NCI-H2029 treated with DMSO at 0.1 percent for 48 hours (cell line): ENCODE data around the gene COA8.

Experiments used
- DNase-seq: peaks from one replicate; lab custom pipeline; 2025; lab: John Stamatoyannopoulos, UW

Gene COA8

DNA sequence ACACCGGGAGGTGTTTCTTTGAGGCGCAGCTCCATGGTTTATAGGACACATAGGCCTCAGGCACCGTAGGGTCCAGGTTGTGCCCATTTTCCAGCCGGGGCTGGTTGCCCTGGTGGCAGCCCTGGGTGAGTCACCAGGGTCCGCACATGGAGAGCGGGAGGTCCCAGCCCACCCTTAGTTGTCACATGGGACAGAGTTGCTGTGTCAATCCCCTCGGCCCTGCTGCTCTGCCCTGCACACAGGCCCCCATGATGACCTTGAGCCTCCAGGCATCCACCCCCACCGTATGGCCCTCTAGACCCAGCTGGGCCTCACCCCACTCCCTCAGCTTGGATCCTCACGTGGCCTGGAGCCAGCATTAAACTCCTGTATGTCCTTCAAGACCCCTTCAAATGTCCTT is 26.1 kb upstream of the COA8 start:
- DNase-seq, result no peak

DNA sequence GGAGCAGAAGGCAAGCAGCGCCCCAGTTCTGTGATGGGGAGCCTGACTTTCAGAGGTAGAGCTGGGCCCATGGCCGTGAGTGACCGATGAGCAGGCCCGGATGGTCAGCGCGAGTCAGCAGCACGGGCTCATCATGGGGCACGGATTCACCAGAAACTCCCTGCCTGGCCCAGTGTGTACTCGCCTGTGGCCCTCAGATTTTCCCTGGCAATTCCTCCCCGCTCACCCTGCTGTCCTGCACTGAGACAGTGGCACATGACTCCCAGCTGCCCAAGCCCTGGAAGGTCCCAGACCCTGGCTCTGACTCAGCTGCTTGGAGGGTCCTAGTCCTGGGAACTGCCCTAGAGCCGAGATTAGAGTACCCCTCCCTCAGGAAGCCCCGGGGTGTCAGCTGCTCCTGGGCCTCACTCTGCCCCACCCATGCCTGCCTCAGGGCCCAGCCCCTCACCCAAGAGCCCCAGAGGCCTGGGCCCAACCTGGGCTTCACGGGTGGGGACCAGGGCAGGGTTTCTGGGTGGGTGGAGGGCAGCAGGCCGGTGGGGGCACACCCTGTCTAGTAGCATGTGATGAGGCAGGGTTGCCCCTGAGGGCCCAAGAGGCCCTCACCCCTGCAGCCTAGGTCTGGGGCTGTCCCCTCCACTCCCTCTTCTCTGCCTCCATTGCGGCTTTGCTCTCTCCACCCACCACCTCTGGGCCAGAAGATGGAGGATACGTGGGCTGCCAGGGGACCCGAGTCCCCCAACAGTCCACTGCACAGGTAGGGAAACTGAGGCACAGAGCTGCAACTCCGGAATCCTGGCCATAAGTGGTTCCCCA is 25.4 kb upstream of the COA8 start:
- DNase-seq, result no peak

DNA sequence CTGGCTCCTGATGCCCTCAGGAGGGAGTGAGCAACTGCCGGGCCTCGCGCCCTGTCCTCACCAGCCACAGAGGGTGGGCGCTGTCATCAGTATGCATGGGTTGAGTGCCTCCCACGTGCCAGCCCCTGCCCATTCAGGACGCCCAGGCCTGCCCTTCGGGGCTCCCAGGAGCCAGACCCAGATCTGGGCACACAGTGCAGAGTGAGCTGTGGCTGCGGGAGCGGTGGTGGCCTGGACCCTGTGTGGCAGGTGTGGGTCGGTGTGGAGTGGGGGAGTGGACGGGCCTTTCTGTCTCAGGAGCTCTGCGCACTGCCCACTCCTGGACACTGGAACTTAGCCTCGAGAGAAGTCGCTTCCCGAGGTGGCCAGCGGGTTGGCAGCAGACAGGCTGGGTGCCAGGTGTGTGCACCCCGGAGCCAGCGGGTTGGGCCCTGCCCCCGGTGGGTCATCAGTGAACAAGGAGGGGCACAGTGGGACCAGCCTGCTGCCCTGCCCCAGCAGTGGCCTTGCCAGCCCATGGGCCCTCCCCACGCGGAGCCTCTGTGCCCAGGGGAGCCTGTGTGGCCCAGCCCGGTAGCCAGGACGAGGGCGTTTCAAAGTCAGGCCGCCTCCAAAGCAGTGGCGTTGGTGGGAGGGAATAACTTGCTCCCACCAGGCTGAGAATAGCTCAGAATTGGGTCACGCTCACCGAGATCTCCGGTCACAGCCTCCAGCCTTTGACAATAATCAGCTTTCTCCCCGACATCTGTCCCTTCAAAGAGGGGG is 24.3 kb upstream of the COA8 start:
- no peak for DNase-seq

DNA sequence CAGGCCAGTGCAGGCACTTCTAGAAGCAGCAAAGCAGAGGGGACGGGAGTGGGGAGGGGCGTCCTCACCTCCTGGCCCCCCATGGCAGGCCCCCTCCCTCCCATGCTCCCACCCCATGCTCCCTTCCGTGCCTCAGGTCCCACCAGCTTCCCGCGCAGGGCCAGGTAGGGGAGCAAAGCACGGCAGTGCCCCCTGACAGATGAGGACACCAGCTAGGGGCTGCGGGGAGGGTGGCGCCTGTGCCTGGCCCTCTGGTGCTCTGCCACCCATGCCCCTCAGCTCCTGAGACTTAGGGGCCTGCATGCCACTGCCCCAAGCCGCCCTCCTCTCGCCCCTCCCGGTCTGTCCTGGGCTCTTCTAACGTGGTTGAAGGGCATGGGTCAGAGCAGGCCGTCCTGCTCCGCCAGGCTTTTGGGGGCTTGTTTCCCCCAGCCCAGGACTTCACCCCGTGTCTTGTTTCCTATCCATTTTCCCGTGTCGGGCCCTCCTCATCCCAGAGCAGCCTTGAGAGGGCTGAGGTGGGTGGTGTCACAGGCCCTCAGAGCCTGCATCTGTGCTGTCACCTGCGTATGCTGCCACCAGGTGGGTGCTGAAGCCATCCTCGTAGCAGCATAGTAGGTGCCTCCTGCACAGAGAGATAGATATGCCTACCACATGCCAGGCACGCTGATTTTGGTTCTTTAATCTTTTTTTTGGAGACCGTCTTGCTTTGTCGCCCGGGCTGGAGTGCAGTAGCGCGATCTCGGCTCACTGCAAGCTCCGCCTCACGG is 23.5 kb upstream of the COA8 start:
- DNase-seq, result no peak

DNA sequence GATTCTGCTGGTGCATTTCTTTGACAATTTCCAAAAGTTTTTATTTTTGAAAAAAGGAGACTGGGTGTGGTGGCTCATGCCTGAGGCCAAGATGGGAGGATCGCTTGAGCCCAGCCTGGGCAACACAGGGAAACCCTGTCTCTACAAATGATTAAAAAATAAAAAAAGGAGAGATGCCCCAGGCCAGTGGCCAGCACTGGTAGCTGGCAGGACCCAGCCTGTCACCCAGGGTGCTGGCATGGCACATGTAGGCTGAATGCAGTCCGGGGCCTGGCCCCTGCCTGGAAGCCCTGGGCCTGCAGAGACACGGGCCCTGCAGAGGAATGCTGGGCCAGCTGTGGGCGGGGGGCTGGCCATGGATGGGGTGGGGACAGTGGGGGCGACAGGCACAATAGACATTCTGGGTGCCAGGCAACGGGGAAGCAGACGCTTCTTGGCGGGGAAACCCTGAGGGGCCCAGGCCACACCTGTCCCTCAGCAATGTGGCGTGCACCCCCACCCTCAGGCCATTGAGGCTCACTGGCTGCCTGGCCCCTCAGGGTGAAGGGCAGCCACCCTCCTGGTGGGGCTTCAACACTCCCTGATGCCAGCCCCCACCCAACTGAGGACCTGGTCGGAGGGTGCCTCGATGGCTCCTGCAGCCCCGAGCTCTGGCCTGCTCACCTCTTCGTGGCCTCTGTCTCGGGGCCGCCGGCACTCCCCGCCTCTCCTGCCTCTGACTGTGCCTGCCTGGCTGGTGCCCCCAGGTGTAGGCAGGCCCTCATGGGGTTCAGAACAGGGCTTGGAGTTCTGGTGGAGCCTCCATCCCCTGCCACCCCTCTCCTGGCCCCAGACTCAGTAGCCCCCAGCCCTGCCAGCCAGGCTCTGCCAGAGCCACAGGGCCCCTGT is 21.7 kb upstream of the COA8 start:
- no peak for DNase-seq

DNA sequence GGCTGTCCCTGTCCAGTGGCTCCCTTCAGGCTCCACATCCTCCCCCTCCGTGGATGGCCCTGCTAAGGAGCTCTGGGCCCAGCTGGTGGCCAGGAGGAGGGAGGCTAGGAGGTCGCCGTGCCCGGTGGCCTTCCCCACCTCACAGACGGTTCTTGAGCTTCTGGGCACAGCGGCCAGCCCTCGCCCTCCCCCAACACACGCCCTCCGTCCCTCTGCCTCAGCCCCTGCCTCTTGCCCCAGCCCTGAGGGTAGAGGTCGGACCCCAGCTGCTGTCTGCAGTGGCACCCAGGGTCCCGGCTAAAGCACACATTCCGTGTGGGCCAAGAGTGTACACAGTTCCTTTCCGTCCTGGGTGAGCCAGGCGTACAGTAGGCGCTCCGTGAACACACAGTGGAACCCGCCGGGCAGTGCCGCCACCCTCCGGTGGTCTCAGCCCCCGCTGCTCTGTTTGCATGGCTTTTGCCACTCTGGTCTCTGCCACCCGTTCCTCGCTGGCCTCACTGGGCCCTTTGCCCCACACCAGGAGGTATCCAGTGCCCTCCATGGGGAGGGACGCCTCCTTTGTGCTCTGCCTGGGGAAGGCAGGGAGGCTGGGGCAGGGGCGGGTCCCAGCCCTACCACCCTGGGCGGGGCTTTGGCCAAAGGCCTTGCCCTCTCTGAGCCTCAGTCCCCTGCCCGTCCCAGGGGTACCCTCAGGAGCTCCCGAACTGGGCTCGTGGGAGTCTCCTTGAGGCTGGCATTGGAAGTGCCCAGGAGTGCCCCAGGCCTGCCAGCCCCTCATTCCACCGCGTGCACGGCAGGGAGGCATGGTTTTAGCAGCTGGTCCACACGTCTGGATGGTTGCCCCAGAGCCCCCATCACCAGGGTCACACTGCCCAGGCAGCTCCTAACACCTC is 20.8 kb upstream of the COA8 start:
- no peak for DNase-seq

DNA sequence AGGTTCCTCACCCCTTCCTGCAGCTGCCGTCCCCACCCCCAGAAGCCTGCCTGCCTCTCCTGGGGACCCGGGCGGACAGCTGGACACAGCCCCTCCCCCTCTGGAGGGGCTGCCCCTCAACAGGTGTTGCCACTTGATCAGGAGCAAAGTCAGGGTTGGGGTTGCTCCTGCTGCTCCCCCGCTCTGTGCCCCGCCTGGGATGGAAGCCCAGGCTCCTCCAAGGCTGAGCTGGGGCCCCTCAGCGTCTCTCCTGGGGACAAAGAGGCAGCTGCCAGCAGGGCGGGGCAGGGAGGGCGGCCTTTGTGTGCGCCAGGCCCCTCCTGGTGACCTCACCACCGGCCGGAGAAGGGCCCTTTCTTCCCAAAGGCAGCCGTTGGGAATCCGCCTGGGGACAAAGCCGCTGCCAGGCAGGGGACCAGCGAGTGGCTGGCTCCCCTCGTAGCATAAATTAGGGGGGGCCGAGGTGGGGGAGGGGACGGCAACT is 20.1 kb upstream of the COA8 start:
- DNase-seq, result no peak

DNA sequence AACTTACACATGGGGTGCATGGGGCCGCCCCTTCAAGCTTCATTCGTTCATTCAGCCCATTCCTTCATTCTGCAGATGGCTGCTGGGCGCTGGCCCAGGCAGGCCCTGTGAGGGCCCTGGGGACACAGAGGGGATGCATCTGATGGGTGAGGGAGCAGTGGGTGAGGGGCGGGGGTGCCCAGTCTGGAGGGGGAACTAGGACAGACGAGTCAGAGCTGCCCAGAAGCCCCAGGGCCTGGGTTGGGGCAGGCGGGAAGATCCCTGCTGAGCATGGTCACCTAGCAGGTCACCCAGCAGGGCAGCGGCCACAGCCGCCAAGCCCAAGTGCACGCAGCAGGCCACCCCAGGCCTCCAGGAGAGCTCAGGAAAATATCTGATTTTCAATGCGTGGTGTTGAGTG is 19.6 kb upstream of the COA8 start:
- DNase-seq, result no peak

DNA sequence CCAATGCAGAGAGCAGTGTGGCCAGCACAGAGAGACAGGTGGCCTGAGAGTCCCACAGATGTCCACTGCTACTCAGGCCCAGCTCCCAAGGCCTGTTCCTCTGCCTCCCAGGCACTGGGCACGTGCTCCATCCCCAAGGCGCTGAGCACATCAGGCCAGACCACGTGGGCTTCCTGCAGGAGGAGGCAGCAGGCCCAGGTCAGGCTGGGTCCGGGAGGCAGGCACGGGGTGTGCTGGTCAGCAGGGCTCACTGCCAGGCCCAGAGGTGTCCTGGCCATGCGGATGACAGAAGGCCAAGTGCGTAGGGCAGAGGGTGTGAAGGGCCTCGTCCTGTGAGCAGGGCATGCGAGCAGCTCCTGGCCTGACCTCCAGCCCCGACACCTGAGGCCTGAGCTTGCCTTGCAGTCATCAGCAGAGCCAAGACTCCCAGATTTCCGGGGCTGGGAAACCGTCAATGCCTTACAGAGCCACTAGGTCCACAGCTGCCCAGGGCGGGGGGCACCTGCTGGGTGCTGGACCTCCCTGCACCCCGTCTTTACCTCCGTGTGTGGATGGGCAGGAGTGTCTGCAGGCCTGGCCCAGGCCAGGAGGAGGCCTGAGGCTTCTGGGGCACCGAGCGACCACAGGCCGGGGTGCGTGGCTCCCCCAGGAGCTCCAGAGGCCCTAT is 18.9 kb upstream of the COA8 start:
- DNase-seq, result no peak

DNA sequence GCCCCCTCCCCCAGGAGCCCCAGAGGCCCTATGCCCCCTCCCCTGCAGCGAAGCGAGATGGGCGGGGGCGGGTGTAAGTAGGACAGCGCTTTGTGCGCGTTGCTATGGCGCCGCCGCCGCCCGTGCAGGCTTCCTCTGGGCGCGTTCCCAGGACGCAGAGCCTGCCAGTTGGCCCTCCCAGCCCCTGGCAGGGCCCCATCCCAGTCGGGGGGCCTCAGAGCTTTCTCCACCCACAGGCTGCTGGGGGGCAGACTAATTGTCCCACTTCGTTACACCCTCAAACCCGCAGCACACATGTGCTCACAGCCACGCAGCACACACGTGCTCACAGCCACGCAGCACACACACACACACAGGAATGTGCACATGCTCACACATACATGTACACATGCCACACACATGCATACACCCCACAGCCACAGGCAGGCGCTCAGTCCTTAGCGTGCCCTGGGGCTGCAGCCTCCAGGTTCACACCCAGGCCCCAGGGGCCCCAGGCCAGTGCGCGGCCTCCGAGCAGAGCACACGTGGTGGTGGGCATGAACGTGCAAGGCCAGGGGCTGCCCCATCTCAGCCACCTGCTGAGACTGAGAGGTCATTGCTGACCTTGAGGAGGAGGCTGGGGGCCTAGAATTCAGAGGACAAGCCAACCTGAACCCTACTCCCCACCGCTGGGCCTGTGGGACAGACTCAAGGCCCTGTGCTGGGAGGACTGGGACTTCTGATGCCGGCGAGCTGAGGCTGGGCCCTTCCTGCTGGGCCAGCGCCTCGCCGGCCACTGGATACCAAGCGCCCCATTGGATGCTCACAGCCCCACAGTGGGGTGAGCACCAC is 18.2 kb upstream of the COA8 start:
- DNase-seq, result no peak

DNA sequence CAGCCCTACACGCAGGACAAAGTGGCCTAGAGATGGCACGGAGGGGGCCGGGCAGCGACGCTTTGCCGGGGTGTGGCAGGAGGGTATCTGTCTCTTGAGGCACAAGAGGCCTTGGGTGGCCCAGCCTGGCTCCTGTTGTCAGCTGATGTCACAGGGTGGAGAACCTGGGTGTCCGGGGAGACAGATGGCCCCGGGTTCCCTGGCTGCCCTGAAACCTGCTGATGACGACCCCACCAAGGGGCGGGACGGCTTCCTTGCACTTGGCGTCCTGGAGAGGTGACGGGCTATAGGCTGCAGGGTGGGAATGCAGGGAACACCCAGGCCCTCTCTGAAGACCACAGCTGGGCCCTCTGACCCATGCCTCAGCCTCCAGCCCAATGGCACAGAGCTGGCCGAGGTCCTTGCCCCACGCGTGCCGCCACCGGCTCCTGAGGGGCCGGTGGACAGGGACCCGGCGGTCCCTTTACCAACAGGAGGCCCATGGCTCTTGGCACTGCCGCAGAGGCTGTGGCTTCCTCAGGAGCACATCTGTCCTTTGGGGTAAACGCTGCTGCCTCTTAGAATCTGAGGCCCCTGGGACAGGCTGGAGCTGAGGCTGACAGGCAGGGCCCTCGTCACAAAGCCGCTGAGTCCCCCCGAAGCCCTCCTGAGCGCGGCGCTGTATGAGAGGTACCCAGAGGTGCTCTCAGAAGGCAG is 17.4 kb upstream of the COA8 start:
- no peak for DNase-seq

DNA sequence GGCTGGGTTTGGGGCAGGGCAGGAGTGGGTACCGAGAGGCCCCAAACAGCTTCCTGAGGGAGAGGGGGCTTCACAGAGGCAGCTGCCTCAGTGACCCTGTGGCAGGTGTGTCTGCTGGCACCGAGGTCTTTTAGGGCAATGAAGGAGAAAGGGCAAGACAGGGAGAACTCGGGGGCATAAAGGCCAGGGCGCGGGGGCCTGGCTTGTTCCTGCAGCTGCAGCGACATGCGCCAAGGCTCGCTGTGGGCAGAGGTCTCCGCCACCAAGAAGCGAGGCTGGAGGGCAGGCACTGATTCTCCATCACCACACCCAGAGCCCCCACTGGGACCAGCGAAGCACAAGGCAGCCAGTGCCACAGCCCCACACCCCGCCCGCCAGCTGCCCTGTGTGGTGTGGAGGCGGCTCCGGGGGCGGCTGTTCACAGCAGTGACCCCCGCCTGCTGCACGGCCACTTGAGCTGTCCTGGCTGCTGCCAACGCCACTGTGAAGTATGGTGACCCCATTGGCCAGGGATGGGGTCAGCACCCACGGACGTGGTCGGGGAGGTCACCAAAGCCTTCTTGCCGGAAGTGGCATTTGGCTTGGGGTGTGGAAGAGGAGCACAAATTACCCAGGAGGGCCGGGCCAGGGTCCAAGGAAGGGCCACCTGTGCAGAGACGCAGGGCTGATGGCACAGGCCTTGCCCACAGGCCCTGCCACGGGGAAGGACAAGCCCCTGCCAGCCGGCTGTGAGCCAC is 16.7 kb upstream of the COA8 start:
- no peak for DNase-seq

DNA sequence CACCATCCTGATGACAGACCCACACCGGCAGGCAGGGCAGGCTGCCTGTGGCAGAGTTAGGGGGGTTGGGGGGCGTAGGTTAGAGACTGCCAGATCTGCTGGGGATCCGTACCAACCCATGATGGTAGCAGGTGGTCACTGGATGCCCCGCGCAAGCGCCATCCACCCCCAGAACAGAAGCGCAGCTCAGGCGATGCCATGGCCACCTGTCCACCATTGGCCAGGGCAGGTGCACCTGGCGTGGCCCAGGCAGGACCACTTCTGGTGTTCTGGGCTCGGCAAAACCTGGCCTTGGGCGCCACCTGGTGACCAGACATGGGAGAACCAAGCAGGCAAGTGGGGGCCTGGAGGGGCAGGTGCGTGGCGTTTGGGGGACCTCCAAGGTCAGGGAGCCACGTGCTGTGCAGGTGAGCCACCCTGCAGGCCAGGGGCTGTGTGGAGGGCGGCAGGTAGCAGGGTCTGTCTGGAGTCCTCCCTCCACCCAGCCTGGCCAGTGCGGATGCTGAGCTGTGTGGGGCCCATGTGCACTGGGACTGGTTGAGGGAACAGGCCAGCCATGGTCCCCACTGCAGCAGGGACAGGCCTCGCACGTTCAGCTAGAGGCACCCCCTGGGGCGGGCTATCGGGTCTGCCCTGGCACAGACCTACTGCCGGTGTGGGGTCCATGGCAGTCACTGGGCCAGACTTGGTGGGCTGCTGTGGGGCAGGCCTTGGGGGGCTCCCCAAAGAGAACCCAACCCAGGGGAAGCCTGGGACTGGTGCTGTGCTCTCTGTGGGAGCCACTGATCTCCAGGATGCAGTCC is 15.9 kb upstream of the COA8 start:
- no peak for DNase-seq

DNA sequence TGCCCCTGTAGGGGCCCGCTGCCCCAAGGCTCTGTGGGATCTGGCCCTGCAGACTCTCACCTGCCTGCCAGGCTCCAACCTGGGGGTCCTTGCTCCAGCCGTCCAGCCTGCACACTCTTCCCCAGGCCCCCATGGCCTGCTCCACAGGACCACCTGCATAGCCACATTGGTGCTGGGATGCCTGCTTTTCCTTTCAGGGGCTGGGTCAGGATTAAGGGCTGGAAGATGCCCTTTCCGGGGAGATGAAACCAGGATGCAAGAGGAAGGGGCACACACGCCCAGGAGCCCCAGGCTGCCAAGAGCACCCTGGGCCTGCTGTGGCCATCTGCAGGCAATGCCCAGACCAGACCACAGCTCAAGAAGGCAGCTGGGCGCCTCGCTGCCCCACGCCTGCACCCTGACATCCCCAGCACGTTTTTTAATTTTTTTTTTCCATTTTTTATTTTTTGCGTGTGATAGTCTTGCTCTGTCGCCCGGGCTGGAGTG is 15.3 kb upstream of the COA8 start:
- DNase-seq, result no peak

DNA sequence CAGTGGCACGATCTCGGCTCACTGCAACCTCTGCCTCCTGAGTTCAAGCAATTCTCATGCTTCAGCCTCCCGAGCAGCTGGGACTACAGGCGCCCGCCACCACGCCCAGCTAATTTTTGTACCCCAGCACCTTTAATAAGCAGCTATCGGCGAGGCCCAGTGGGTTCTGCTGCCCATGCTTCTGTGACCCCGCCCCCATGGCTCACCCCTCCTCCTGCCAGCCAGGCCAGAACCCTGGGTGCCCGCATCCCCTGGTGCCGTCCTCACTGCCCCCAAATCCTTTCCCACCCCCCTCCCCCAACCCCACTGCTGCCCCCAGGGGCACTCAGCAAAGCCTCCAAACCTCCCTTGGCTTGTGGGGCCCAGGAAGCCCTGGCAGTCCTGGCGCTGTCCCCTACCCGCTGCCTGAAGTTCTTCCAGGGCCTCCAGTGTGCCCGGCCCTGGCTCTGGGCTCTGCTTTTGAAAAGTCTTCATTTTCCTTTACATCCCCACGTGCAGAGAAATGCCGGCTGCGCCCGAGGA is 14.8 kb upstream of the COA8 start:
- no peak for DNase-seq
